Glutamatergic neuron (in vitro differentiated cells): ENCODE results near the gene WNT7B. TPM values are rescaled to one million over a fixed set of nuclear protein-coding genes. Genes with fewer than 3 reads are reported as not detected.

ENCODE experiments used
- DNase-seq: peaks from one replicate; pipeline ENCODE4 v3.0.0; 2022
- H3K27ac Mint-ChIP-seq: one replicate; pipeline ENCODE4 v1.8.0; 2020; ENCODE audit warnings: mild to moderate bottlenecking, mixed read lengths, inconsistent platforms; ENCODE audit not compliant: unreplicated experiment
- H3K27me3 Mint-ChIP-seq: one replicate; pipeline ENCODE4 v1.8.0; 2020; ENCODE audit warnings: mild to moderate bottlenecking, moderate library complexity, mixed read lengths, inconsistent platforms; ENCODE audit not compliant: unreplicated experiment
- H3K36me3 Mint-ChIP-seq: one replicate; pipeline ENCODE4 v1.8.0; 2020; ENCODE audit warnings: mild to moderate bottlenecking, mixed read lengths, inconsistent platforms; ENCODE audit not compliant: unreplicated experiment
- H3K4me1 Mint-ChIP-seq: one replicate; pipeline ENCODE4 v1.8.0; 2020; ENCODE audit warnings: mild to moderate bottlenecking, low read depth, mixed read lengths, inconsistent platforms; ENCODE audit not compliant: unreplicated experiment
- H3K4me3 Mint-ChIP-seq: one replicate; pipeline ENCODE4 v1.8.0; 2020; ENCODE audit warnings: mild to moderate bottlenecking, mixed read lengths, inconsistent platforms; ENCODE audit not compliant: unreplicated experiment
- H3K9me3 Mint-ChIP-seq: one replicate; pipeline ENCODE4 v1.8.0; 2020; ENCODE audit warnings: mild to moderate bottlenecking, moderate library complexity, mixed read lengths, inconsistent platforms; ENCODE audit not compliant: unreplicated experiment
- CTCF ChIP-seq: fragments of 200-600 bp; sonication (generic); IDR thresholded peaks from one replicate; pipeline ENCODE4 v1.5.0; 2021; ENCODE audit not compliant: partially characterized antibody, unreplicated experiment
- total RNA-seq: library from RNA; stranded (reverse); fragmentation: NEBNext Ultra II Directional; extraction: Animal tissue kit (Norgen Biotek cat#: 25700); gene quantifications from one replicate; pipeline ENCODE4 v1.2.1, GENCODE V29; 2021; ENCODE audit not compliant: unreplicated experiment

Gene WNT7B
- total RNA-seq, 1 donor from 2014 or later = 0.37 TPM

- Mint-ChIP-seq H3K27me3 (peaks cover 5% of the 10 kb centered on the region), H3K36me3 (peaks cover 4% of the 10 kb centered on the region), H3K4me3 (no peak overlapping the region), H3K9me3 (peaks cover 6% of the 10 kb centered on the region), H3K4me1 (peaks cover 8% of the 10 kb centered on the region), H3K27ac (no peak overlapping the region)
- no peak for DNase-seq
- no peak for TF ChIP-seq CTCF
Measured at GRCh38 chr22:46017166-46017565, 40.2 kb upstream of the WNT7B start.

GRCh38 chr22:46013460-46014416 lies 36.8 kb upstream of the WNT7B start:
- Mint-ChIP-seq H3K36me3 (peaks cover 4% of the 10 kb centered on the region), H3K4me3 (peak overlapping the region; percentile 84), H3K9me3 (peaks cover 8% of the 10 kb centered on the region), H3K4me1 (peaks cover 8% of the 10 kb centered on the region), H3K27ac (no peak overlapping the region), H3K27me3 (peaks cover 4% of the 10 kb centered on the region)
- peak; percentile 68 for TF ChIP-seq CTCF
- DNase-seq = peak; percentile 94

GRCh38 chr22:46012881-46013281 lies 35.9 kb upstream of the WNT7B start:
- H3K4me1 Mint-ChIP-seq = peaks cover 8% of the 10 kb centered on the region
- no peak overlapping the region for H3K27ac Mint-ChIP-seq
- H3K9me3 Mint-ChIP-seq = peaks cover 6% of the 10 kb centered on the region
- H3K27me3 Mint-ChIP-seq = peaks cover 7% of the 10 kb centered on the region
- no peaks in the 10 kb centered on the region for H3K36me3 Mint-ChIP-seq
- no peak for TF ChIP-seq CTCF
- no peak for DNase-seq
- H3K4me3 Mint-ChIP-seq = no peak overlapping the region

- no peak for TF ChIP-seq CTCF
- DNase-seq = no peak
- Mint-ChIP-seq H3K36me3 (no peaks in the 10 kb centered on the region), H3K9me3 (peaks cover 6% of the 10 kb centered on the region), H3K27ac (no peak overlapping the region), H3K27me3 (peaks cover 7% of the 10 kb centered on the region), H3K4me3 (no peak overlapping the region), H3K4me1 (peaks cover 8% of the 10 kb centered on the region)
Measured at GRCh38 chr22:46012182-46012880, 35.4 kb upstream of the WNT7B start.
